Brain microvascular endothelial cell (primary cell): ENCODE data around the gene NAA30.
A peak's percentile ranks its signal among the peaks of the same experiment; 100 is the strongest.
"Not testable (repeated sequence)": the region's sequence is repeated elsewhere in the genome, so short reads cannot be mapped to it uniquely, and the experiment has no call there.

Experiments used
- DNase-seq: peaks from one replicate; pipeline ENCODE4 v3.0.0-alpha.2; 2020
- H3K27ac ChIP-seq: fragments of 250-450 bp; sonication (Bioruptor Pico); 2 replicates; pipeline ENCODE4 v1.5.1; 2020; ENCODE audit warnings: mild to moderate bottlenecking, moderate library complexity
- H3K27me3 ChIP-seq: fragments of 250-450 bp; sonication (Bioruptor Pico); replicated peaks from 2 replicates; pipeline ENCODE4 v1.5.1; 2020; ENCODE audit warnings: mild to moderate bottlenecking
- H3K36me3 ChIP-seq: fragments of 250-450 bp; sonication (Bioruptor Pico); replicated peaks from 2 replicates; pipeline ENCODE4 v1.5.1; 2020; ENCODE audit warnings: mild to moderate bottlenecking
- H3K4me3 ChIP-seq: 2 replicates; pipeline ENCODE4 v1.5.1; 2011; ENCODE audit warnings: low read depth, mild to moderate bottlenecking, control low read depth, low read length, moderate library complexity
- CTCF ChIP-seq: IDR thresholded peaks from 2 replicates; pipeline ENCODE4 v1.5.1; 2011; ENCODE audit warnings: low read depth, mild to moderate bottlenecking, moderate library complexity, low read length, control low read depth, inconsistent platforms; ENCODE audit errors: missing control alignments
- in situ Hi-C: cut with HindIII; loops from 2 replicates; pipeline ENCODE4 v1.10.0; 2017; ENCODE audit warnings: low sequenced_read_pairs, low pct_ligation_motif_present

The NAA30 gene

DNA sequence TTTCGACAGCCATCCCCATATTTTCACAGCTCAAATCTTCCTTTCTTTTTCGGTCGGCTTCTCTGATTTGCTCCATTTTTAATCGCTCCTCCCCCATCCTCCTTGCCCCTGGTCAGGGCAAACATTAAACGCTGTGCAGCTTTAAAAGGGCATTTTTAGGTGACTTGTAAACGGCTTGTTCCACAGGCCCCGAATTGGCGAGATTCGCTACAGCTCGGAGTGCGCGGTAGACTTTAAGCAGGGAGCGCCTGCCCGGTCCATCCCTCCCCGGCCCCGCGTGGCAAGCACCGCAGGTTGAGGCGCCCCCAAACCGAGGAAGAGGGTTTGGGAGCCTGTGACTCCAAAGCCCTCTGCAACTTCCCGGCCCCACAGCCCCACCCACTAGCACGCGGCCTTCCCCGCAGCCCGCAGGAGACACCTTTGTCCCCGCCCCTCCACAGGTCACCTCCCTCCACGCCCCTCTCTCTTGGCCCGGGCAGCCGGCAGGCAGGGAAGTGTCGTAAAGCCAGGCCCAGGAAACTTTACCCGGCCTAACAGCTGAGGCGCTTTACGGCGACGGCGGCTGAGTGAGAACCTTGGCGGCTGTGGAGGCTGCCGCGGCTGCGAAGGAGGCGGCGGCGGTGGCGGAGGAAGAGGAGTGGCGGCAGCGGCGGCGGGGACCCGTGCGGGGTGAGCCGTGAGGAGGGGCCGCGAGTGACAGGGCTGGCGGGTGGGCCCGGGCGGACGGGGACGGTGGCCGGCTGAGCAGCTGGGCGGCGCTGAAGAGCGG is at the start of gene NAA30:
Gene NAA30, plus strand, starts transcription at position 550 of the 769 bp plus-strand sequence. CDS start 372 bp downstream, outside the sequence.
- no peaks in the 10 kb centered on the region for H3K27me3 ChIP-seq
- in situ Hi-C loops, result no loop called here
- H3K27ac ChIP-seq, result peak within 1 kb of the TSS; percentile 51
- peak; percentile 93 for DNase-seq
- H3K36me3 ChIP-seq, result no peaks in the 10 kb centered on the region
- peak within 1 kb of the TSS; percentile 68 for H3K4me3 ChIP-seq
- TF ChIP-seq CTCF, result no peak

DNA sequence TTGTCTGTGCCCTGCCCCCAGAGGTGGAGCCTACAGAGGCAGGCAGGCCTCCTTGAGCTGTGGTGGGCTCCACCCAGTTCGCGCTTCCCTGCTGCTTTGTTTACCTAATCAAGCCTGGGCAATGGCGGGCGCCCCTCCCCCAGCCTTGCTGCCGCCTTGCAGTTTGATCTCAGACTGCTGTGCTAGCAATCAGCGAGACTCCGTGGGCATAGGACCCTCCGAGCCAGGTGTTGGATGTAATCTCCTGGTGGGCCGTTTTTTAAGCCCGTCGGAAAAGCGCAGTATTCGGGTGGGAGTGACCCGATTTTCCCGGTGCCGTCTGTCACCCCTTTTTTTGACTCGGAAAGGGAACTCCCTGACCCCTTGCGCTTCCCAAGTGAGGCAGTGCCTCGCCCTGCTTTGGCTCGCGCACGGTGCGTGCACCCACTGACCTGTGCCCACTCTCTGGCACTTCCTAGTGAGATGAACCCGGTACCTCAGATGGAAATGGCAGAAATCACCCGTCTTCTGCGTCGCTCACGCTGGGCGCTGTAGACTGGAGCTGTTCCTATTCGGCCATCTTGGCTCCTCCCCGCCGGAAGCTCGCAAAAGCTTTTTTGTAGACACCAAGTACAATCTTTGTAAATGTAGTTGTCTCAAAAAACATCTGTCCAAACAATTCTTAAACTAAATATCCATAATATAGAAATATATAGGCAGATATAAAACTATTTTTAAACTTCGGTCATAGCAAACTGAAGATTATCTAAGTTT is 46.7 kb upstream of the NAA30 start:
- H3K27ac ChIP-seq, H3K36me3 ChIP-seq, H3K27me3 ChIP-seq, H3K4me3 ChIP-seq, in situ Hi-C loops, DNase-seq: not testable (repeated sequence)

GRCh38 chr14:57345106-57345505 is 45.3 kb upstream of the NAA30 start:
- no peaks in the 10 kb centered on the region for H3K36me3 ChIP-seq
- H3K4me3 ChIP-seq, result no peak overlapping the region
- no peaks in the 10 kb centered on the region for H3K27me3 ChIP-seq
- no peak for TF ChIP-seq CTCF
- DNase-seq, result no peak
- in situ Hi-C loops, result no loop called here
- H3K27ac ChIP-seq, result no peak overlapping the region

DNA sequence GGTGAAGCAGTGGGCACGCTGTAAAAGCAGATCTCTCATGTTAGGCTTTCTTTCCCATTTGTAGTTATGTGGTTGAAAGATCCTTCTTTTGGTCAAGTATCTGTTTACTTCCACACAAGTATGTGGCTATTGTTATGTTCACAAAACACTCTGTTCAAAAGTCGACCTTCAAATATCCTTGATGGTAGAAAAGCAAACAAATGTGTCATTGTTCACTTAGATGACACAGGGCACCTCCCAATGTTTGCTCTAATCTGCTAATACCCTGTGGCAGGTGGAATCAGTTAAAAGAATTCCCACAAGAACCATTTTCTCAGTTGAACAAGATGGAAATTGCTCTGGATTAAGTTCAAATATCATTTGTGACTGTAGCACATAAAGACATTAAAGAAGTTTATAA is 43.6 kb upstream of the NAA30 start:
- in situ Hi-C loops, result no loop called here
- no peak for DNase-seq
- Histone ChIP-seq H3K36me3 (no peaks in the 10 kb centered on the region), H3K4me3 (no peak overlapping the region), H3K27me3 (no peaks in the 10 kb centered on the region), H3K27ac (no peak overlapping the region)
- no peak for TF ChIP-seq CTCF

- DNase-seq, result no peak
- in situ Hi-C loops, result no loop called here
- Histone ChIP-seq H3K27me3 (peaks cover 5% of the 10 kb centered on the region), H3K27ac (no peak overlapping the region), H3K36me3 (no peaks in the 10 kb centered on the region), H3K4me3 (no peak overlapping the region)
- no peak for TF ChIP-seq CTCF
Measured at GRCh38 chr14:57352396-57353170, 37.8 kb upstream of the NAA30 start.
